Tibial nerve (tissue), 4 donors: Measurements from ENCODE around the gene APOH. TPM values are rescaled to one million over a fixed set of nuclear protein-coding genes. Genes with fewer than 3 reads are reported as not detected.

Experiments
- DNase-seq, 2 donors: peaks; one replicate each; pipeline ENCODE4 v3.0.0-alpha.2; 2019; ENCODE audit warnings: low spot score in 2 of 2
- H3K27ac ChIP-seq, 4 donors: fragments of 200-600 bp; sonication (generic) in 3 of 4; one replicate each; pipeline ENCODE4 v1.5.1; 2017 to 2019; ENCODE audit warnings: mild to moderate bottlenecking in 1 of 4
- H3K27me3 ChIP-seq, 2 donors: fragments of 200-600 bp; sonication (generic) in 1 of 2; one replicate each; pipeline versions ENCODE4 v1.5.1 to v1.6.0; 2017 to 2019
- H3K36me3 ChIP-seq, 3 donors: fragments of 200-600 bp; sonication (generic); one replicate each; pipeline ENCODE4 v1.5.1; 2018 to 2019
- H3K4me1 ChIP-seq, 4 donors: fragments of 200-600 bp; sonication (generic) in 3 of 4; one replicate each; pipeline ENCODE4 v1.5.1; 2017 to 2019
- H3K4me3 ChIP-seq, 4 donors: fragments of 200-600 bp; sonication (generic) in 3 of 4; one replicate each; pipeline ENCODE4 v1.5.1; 2017 to 2019; ENCODE audit warnings: mild to moderate bottlenecking in 1 of 4, moderate library complexity in 1 of 4
- H3K9me3 ChIP-seq, 4 donors: fragments of 200-600 bp; sonication (generic) in 3 of 4; one replicate each; pipeline ENCODE4 v1.5.1; 2017 to 2019
- CTCF ChIP-seq, 5 experiments: fragments of 200-600 bp in 3 of 5; fragments of 450-650 bp in 2 of 5; sonication (generic) in 3 of 5; IDR thresholded peaks; one replicate each; pipeline ENCODE4 v1.5.1; 2016 to 2019; ENCODE audit warnings: antibody characterized with exemption in 5 of 5, mild to moderate bottlenecking in 3 of 5, moderate library complexity in 2 of 5
- EP300 ChIP-seq, 2 donors: sonication (generic); formaldehyde crosslinking; IDR thresholded peaks; one replicate each; pipeline ENCODE4 v1.6.1; 2017; ENCODE audit warnings: antibody characterized with exemption in 2 of 2, mild to moderate bottlenecking in 1 of 2
- POLR2A ChIP-seq, 2 donors: fragments of 450-650 bp; IDR thresholded peaks; one replicate each; pipeline ENCODE4 v1.6.1; 2017; ENCODE audit warnings: antibody characterized with exemption in 2 of 2, mild to moderate bottlenecking in 2 of 2, moderate library complexity in 2 of 2
- WGBS, 2 donors: methylation state at CpG; one replicate each; pipeline ENCODE4 v1.1.5; 2018; 5-methylcytosine and 5-hydroxymethylcytosine counted together
- total RNA-seq, 4 donors: library from RNA; depleted of rRNA; stranded (reverse); fragments of >200 nt; gene quantifications; one replicate each; pipeline ENCODE4 v1.1.0, GENCODE V29; 2016

The APOH gene
- total RNA-seq, 4 donors from 2014 or later = not detected

- Histone ChIP-seq H3K27ac (no peak overlapping the region), H3K4me1 (no peaks in the 10 kb centered on the region), H3K36me3 (no peaks in the 10 kb centered on the region), H3K9me3 (no peaks in the 10 kb centered on the region), H3K27me3 (no peaks in the 10 kb centered on the region), H3K4me3 (no peak overlapping the region)
- no peak for DNase-seq
- TF ChIP-seq POLR2A (IDR thresholded peaks at IDR 0.05) (no peak), EP300 (IDR thresholded peaks at IDR 0.05) (no peak), CTCF (IDR thresholded peaks at IDR 0.05) (no peak)
Observed at GRCh38 chr17:66221343-66221742, 7.9 kb downstream of the APOH start.

- Histone ChIP-seq H3K4me1 (no peaks in the 10 kb centered on the region), H3K27ac (no peak overlapping the region), H3K36me3 (no peaks in the 10 kb centered on the region), H3K27me3 (no peaks in the 10 kb centered on the region), H3K4me3 (no peak overlapping the region), H3K9me3 (no peaks in the 10 kb centered on the region)
- 72 to 78% methylated on average over 8 of the region's 8 CpGs for WGBS, 2 donors
- TF ChIP-seq CTCF (IDR thresholded peaks at IDR 0.05) (no peak), EP300 (IDR thresholded peaks at IDR 0.05) (no peak), POLR2A (IDR thresholded peaks at IDR 0.05) (no peak)
- no peak for DNase-seq
Observed at GRCh38 chr17:66220079-66220835, 9.0 kb downstream of the APOH start.

- H3K9me3 ChIP-seq = no peaks in the 10 kb centered on the region
- H3K36me3 ChIP-seq = no peaks in the 10 kb centered on the region
- no peak overlapping the region for H3K4me3 ChIP-seq
- 78 to 91% methylated on average over 3 of the region's 3 CpGs for WGBS, 2 donors
- H3K27ac ChIP-seq = no peak overlapping the region
- H3K4me1 ChIP-seq = no peaks in the 10 kb centered on the region
- no peaks in the 10 kb centered on the region for H3K27me3 ChIP-seq
- no peak for TF ChIP-seq CTCF (IDR thresholded peaks at IDR 0.05)
- TF ChIP-seq EP300 (IDR thresholded peaks at IDR 0.05) = no peak
- no peak for TF ChIP-seq POLR2A (IDR thresholded peaks at IDR 0.05)
- no peak for DNase-seq
Observed at GRCh38 chr17:66215529-66215911, 13.7 kb downstream of the APOH start.

- Histone ChIP-seq H3K27ac (no peak overlapping the region), H3K4me1 (no peaks in the 10 kb centered on the region), H3K4me3 (no peak overlapping the region), H3K36me3 (no peaks in the 10 kb centered on the region), H3K27me3 (no peaks in the 10 kb centered on the region), H3K9me3 (no peaks in the 10 kb centered on the region)
- DNase-seq = no peak
- 71 to 86% methylated on average over 5 of the region's 5 CpGs for WGBS, 2 donors
- TF ChIP-seq EP300 (IDR thresholded peaks at IDR 0.05) (no peak), CTCF (IDR thresholded peaks at IDR 0.05) (no peak), POLR2A (IDR thresholded peaks at IDR 0.05) (no peak)
Observed at GRCh38 chr17:66214884-66215528, 14.2 kb downstream of the APOH start.

- no peak overlapping the region for H3K4me3 ChIP-seq
- H3K36me3 ChIP-seq = no peaks in the 10 kb centered on the region
- H3K27me3 ChIP-seq = no peaks in the 10 kb centered on the region
- WGBS, 2 donors = 86 to 88% methylated on average over 9 of the region's 9 CpGs
- DNase-seq = no peak
- H3K4me1 ChIP-seq = no peaks in the 10 kb centered on the region
- peaks cover 0 to 5% (median 0%) of the 10 kb centered on the region in 4 donors for H3K9me3 ChIP-seq
- no peak overlapping the region for H3K27ac ChIP-seq
- TF ChIP-seq EP300 (IDR thresholded peaks at IDR 0.05) (no peak), CTCF (IDR thresholded peaks at IDR 0.05) (no peak), POLR2A (IDR thresholded peaks at IDR 0.05) (no peak)
Observed at GRCh38 chr17:66211047-66211810, 18.0 kb downstream of the APOH start.
